ENCODE measurements around the gene ITGAL.

Gene ITGAL

GRCh38 chr16:30478766-30479478, 6.4 kb downstream of the ITGAL start:
- no peak for ATAC-seq
- no peak for TF ChIP-seq TSHZ2 (CRISPR knock-in tag; IDR thresholded peaks at IDR 0.05)
- TF ChIP-seq ZFP30 (CRISPR knock-in tag; IDR thresholded peaks at IDR 0.05) = no peak
- no peak for TF ChIP-seq PATZ1 (CRISPR knock-in tag; IDR thresholded peaks at IDR 0.05; ENCODE audit: borderline replicate concordance)
- no peak for TF ChIP-seq ARNTL (CRISPR knock-in tag; IDR thresholded peaks at IDR 0.05; ENCODE audit: borderline replicate concordance, low read depth)
- no peak for TF ChIP-seq POU6F1 (CRISPR knock-in tag; IDR thresholded peaks at IDR 0.05; ENCODE audit: borderline replicate concordance, low read depth)
- TF ChIP-seq ESRRG (CRISPR knock-in tag; IDR thresholded peaks at IDR 0.05) = no peak
- TF ChIP-seq RARB (CRISPR knock-in tag; IDR thresholded peaks at IDR 0.05) = no peak
- TF ChIP-seq SNAI2 (CRISPR knock-in tag; IDR thresholded peaks at IDR 0.05) = no peak
- TF ChIP-seq BACH2 (CRISPR knock-in tag; IDR thresholded peaks at IDR 0.05; ENCODE audit: borderline replicate concordance) = no peak
- TF ChIP-seq GLIS3 (CRISPR knock-in tag; IDR thresholded peaks at IDR 0.05) = no peak
- TF ChIP-seq CSDC2 (CRISPR knock-in tag; IDR thresholded peaks at IDR 0.05) = no peak
- TF ChIP-seq TCF4 (CRISPR knock-in tag; IDR thresholded peaks at IDR 0.05; ENCODE audit: borderline replicate concordance) = no peak
- no peak for TF ChIP-seq CSRNP3 (CRISPR knock-in tag; IDR thresholded peaks at IDR 0.05)

- ATAC-seq = no peak
- no peak for TF ChIP-seq ZNF8 (CRISPR knock-in tag; IDR thresholded peaks at IDR 0.05)
- TF ChIP-seq ARNTL (CRISPR knock-in tag; IDR thresholded peaks at IDR 0.05; ENCODE audit: borderline replicate concordance, low read depth) = no peak
- TF ChIP-seq ZNF565 (CRISPR knock-in tag; conservative IDR thresholded peaks at IDR 0.05; ENCODE audit: low read depth) = no peak
- TF ChIP-seq TSHZ2 (CRISPR knock-in tag; IDR thresholded peaks at IDR 0.05) = no peak
- no peak for TF ChIP-seq CREB5 (CRISPR knock-in tag; IDR thresholded peaks at IDR 0.05; ENCODE audit: low read depth)
- no peak for TF ChIP-seq CSDC2 (CRISPR knock-in tag; IDR thresholded peaks at IDR 0.05)
- no peak for TF ChIP-seq ISL1 (CRISPR knock-in tag; IDR thresholded peaks at IDR 0.05)
- no peak for TF ChIP-seq TOX (CRISPR knock-in tag; IDR thresholded peaks at IDR 0.05; ENCODE audit: borderline replicate concordance)
- no peak for TF ChIP-seq SNAI2 (CRISPR knock-in tag; IDR thresholded peaks at IDR 0.05)
- no peak for TF ChIP-seq OSR1 (CRISPR knock-in tag; IDR thresholded peaks at IDR 0.05)
- no peak for TF ChIP-seq ZFP30 (CRISPR knock-in tag; IDR thresholded peaks at IDR 0.05)
- no peak for TF ChIP-seq ZNF70 (CRISPR knock-in tag; IDR thresholded peaks at IDR 0.05)
- TF ChIP-seq PATZ1 (CRISPR knock-in tag; IDR thresholded peaks at IDR 0.05; ENCODE audit: borderline replicate concordance) = no peak
- no peak for TF ChIP-seq PPARA (CRISPR knock-in tag; IDR thresholded peaks at IDR 0.05; ENCODE audit: borderline replicate concordance)
- TF ChIP-seq GLIS3 (CRISPR knock-in tag; IDR thresholded peaks at IDR 0.05) = no peak
- TF ChIP-seq ESRRG (CRISPR knock-in tag; IDR thresholded peaks at IDR 0.05) = no peak
- TF ChIP-seq BACH2 (CRISPR knock-in tag; IDR thresholded peaks at IDR 0.05; ENCODE audit: borderline replicate concordance) = no peak
- no peak for TF ChIP-seq POU6F1 (CRISPR knock-in tag; IDR thresholded peaks at IDR 0.05; ENCODE audit: borderline replicate concordance, low read depth)
Observed at GRCh38 chr16:30481381-30481780, 8.8 kb downstream of the ITGAL start.

All from SK-N-SH treated with all-trans-retinoic acid at 6 μM for 48 hours (cell line).